GM12892 (cell line): Measurements from ENCODE around the gene SCGB1A1.

Source experiments
- POLR2A ChIP-seq: IDR thresholded peaks from 2 replicates; pipeline ENCODE4 v1.6.1; 2011; ENCODE audit warnings: low read depth, low read length, control low read depth
- POLR2AphosphoS5 ChIP-seq: IDR thresholded peaks from 2 replicates; pipeline ENCODE4 v1.6.1; 2011; ENCODE audit warnings: low read depth, low read length, control low read depth
- TAF1 ChIP-seq: IDR thresholded peaks from 2 replicates; pipeline ENCODE4 v1.6.1; 2011; ENCODE audit warnings: low read depth, mild to moderate bottlenecking, control low read depth, low read length, borderline replicate concordance

GRCh38 chr11:62420882-62421281 lies 2.0 kb downstream of the SCGB1A1 start:
- TF ChIP-seq POLR2AphosphoS5, result no peak
- TF ChIP-seq POLR2A, result no peak
- TF ChIP-seq TAF1, result no peak
